Measurements from ENCODE around the gene DNAL4. TPM values are rescaled to one million over a fixed set of nuclear protein-coding genes. Genes with fewer than 3 reads are reported as not detected.
"Not testable (repeated sequence)": the region's sequence is repeated elsewhere in the genome, so short reads cannot be mapped to it uniquely, and the experiment has no call there.

DNAL4 gene
- polyA plus RNA-seq, 4 donors = 15.7 to 37.8 (median 33.1) TPM

- no peak for DNase-seq (ENCODE audit: low read depth in 4 of 4, low spot score in 3 of 4)
Observed at GRCh38 chr22:38828191-38828590, 34.2 kb upstream of the DNAL4 start.

DNA sequence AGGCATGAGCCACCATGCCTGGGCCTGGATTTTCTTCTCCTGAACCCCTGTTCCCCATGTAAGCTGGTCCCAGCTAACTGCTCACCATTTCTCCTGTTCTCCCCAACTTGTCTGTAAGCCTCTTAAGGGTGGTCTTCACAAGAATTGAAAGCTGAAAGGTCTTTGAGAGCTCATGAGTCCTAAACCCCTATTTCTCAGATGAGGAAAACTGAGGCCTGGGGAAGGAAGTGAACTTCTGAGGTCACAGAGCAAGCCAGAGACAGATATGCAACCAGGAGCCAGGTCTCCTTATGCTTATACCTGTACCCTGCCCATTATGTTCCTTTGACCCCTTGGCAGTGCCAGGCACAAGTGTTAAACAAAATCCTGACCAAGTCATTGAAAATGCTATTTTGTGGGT, 33.6 kb upstream of the DNAL4 start:
- no peak for DNase-seq (ENCODE audit: low read depth in 4 of 4, low spot score in 3 of 4)

DNA sequence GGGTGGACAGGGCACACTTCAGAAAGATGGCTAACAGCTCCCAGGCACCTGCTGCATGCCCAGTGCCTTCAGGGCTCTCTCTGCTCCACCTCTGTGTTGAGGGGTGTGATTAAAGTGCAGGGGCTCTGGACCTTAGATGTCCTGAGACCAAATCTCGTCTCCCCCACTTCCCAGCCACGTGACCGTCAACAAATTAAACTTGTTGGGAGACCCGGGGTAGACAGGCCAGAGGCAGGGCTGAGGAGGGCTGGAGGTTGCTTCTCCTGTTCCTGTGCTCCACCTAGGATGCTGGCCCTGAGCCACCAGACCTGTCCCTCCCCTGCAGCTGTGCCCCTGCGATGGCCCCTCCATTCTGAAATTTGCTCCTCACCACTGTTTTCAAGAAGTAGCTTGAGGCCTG, 32.9 kb upstream of the DNAL4 start:
- DNase-seq (ENCODE audit: low read depth in 4 of 4, low spot score in 3 of 4) = no peak

GRCh38 chr22:38826386-38826785, 32.4 kb upstream of the DNAL4 start:
- no peak for DNase-seq (ENCODE audit: low read depth in 4 of 4, low spot score in 3 of 4)

DNA sequence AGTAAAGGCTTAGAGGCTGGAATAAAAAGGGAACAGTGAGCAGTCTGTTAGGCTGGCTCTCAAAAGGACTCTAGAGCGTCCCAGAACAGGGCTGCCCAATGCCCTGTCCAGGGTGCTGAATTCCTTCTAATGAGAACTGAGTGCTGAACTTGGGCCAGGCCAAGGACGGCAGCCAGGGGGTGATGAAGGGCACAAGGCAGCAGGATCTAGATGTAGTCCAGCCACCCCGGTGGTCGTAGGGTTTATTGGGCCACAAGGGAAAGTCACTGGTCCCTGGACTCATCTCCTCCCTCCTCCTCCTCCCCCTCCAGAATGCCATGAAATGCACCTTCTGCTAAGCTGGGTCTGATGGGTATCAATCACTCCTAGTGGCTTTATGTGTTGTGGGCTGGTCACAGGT, 30.6 kb upstream of the DNAL4 start:
- DNase-seq (ENCODE audit: low read depth in 4 of 4, low spot score in 3 of 4) = peak; percentile 66 to 85 (median 74)

DNA sequence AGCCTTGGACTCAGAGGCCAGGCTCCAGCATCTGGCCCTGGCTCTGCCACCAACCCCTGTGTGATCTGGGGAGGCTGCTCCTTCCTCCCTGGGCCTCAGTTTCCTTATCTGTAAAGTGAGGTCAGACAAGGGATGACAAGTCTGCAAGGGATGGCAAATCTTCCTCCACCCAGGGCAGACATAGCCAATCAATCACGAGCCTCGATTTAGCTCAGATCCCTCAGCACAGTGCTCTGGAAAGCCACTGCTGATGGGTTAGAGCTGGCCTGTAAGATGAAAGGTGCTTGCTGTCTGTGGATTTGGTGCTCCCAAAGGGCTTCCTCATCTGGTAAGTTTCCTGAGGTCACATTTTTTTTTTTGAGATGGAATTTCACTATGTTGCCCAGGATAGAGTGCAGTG, 29.7 kb upstream of the DNAL4 start:
- DNase-seq (ENCODE audit: low read depth in 4 of 4, low spot score in 3 of 4) = no peak

DNA sequence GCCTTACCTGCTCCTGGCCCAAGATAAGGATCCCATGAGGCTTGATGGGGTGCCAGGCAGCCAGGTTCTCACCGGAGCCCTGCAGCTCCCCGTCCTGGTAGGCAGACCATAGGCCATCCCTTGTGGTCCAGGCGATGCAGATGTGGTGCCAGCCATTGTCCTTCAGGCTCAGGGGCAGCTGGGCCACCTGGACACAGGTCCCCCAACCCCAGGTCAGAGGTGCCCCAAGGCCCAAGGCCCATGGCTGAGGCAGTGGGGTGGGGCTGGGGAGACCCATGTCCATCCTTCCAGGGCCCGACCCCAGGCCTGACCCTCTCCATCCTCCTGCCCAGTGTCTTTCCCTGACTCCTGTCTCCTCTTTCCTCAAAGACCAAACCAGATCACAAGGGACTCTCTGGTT, 29.1 kb upstream of the DNAL4 start:
- no peak for DNase-seq (ENCODE audit: low read depth in 4 of 4, low spot score in 3 of 4)

- DNase-seq (ENCODE audit: low read depth in 4 of 4, low spot score in 3 of 4) = no peak
Observed at GRCh38 chr22:38820020-38820419, 26.1 kb upstream of the DNAL4 start.

DNA sequence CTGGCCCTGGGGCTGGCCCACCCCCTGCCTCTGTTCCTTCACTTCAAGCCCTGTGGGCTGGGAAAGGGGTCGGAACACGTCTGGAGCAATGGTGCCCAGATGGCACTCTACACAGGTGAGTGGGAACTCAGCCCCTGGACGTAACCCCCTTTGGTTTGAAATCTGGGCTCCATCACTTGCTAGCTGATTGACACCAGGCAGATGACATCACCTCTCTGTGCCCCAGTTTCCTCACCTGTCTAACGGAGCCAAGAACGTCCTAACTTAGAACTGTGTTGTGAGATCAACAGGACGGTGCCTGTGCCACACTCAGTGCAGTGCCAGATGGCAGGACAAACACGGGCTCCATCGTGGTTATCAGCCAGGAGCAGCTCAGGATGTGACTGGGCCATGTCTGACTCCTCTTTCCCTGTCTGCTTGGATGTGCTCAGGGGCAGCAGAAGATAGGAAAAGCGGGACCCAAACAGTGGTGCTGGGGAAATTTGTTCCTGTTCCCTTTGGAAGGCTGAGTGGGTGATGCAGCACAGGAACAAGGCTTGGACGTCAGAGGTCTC, 25.5 kb upstream of the DNAL4 start:
- no peak for DNase-seq (ENCODE audit: low read depth in 4 of 4, low spot score in 3 of 4)

GRCh38 chr22:38817196-38817595, 23.3 kb upstream of the DNAL4 start:
- DNase-seq (ENCODE audit: low read depth in 4 of 4, low spot score in 3 of 4) = no peak

DNA sequence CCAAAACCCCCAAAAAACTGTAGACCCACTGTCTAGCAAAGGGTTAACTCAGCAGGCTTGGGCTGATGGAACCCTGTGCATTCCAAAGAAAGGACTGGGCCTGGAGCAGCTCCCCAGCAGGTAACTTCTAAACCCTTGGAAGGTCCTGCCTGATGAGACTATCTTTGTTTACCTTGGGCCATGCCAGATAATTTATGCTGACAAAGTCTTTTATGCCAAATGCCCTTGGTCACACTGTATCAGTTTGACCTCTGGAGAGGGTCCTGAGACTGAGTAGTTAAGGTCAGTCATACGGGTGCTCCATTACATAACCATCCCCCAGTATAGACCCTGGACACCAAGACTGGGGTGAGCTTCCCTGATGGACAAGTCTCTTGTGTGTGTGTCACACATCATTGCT, 21.9 kb upstream of the DNAL4 start:
- no peak for DNase-seq (ENCODE audit: low read depth in 4 of 4, low spot score in 3 of 4)

DNA sequence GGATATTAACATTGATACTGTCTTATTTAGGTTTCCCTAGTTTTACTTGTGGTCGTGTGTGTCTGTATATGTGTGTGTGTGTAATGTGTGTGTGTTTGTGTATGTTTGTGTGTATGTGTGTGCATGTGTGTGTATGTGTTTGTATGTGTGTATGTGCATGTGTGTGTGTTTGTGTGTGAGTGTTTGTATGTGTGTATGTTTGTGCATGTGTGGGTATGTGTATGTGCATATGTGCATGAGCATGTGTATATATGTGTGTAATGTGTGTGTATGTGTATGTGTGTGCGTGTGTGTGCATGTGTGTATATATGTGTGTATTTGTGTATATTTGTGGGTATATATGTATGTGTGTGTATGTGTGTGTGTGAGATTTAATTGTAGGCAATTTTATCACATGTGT, 17.3 kb upstream of the DNAL4 start:
- DNase-seq (ENCODE audit: low read depth in 4 of 4, low spot score in 3 of 4) = no peak

GRCh38 chr22:38805041-38805593, 11.2 kb upstream of the DNAL4 start:
- not testable (repeated sequence) for DNase-seq (ENCODE audit: low read depth in 4 of 4, low spot score in 3 of 4)

DNA sequence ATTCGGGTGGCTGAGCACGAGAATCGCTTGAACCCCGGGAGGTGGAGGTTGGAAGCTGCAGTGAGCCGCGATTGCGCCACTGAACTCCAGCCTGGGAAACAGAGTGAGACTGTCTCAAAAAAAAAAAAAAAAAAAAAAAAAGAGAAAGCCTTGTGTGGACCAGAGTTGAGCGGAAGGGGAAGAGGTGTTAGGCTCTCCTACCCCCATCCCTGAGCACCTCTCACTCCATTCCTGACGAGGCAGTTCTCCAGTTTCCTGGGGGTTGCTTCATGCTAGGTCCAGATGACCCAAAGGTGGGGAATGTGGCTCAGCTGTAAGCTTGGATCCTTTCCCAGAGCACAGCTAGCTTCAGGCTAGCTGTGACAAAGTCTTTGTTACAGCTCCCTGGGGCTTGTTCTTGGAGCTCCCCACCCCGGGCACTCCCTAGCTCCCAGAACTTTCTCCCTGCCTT, 8.8 kb upstream of the DNAL4 start:
- no peak for DNase-seq (ENCODE audit: low read depth in 4 of 4, low spot score in 3 of 4)

DNA sequence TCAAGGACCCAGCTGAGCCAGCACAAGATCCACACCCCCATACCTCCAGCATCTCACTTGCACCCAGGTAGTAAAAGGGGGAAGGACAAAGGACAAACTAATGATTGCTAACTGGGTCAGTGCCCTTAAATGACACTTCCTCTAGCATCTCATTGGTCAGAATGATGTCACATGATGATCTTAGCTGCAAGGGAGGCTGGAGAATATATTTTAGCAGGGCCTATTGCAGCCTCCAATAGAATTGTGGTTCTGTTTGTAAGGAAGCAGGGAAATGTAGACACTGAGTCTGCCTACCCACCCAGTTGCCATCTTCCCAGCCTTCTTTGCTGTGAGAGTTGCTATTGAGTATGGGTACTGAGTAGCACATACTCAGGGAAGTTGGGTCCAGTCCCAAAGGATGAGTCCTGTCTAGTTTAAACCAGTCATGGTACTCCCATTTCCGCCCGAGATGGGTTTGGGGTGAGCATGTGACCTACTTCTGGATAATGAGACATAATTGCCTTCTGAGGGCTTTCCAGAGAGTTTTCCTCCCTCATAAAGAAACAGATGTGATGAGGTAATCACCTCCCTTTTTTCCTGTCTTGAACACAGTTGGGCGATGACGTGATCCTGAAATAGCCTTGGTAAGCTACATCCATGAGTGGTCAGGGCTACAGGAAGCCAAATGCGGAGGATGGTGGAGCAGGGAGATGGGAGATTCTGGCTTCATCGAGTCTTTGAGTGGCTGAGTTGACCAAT, 5.5 kb upstream of the DNAL4 start:
- DNase-seq (ENCODE audit: low read depth in 4 of 4, low spot score in 3 of 4) = no peak

GRCh38 chr22:38798496-38798895, 4.6 kb upstream of the DNAL4 start:
- DNase-seq (ENCODE audit: low read depth in 4 of 4, low spot score in 3 of 4) = no peak

GRCh38 chr22:38796262-38796957, 2.5 kb upstream of the DNAL4 start:
- no peak for DNase-seq (ENCODE audit: low read depth in 4 of 4, low spot score in 3 of 4)

DNA sequence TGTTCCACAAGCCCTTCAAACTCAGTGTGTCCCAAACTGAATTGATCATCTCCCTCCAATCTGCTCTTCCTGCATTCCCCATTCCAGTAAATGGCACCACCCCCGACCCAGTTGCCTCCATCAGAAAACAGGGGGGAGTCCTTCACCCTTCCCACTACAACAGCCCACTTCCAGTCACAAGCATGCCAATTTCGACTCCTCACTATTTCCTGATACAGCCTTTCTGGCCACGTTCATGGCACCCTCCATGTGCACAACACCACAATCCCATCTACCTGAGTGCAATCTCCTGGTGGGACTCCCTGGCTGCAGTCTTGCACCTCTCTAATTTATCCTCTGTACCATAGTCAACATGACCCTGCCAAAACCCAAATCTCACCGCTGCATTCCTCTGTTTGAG, 1.6 kb upstream of the DNAL4 start:
- DNase-seq (ENCODE audit: low read depth in 4 of 4, low spot score in 3 of 4) = no peak

DNA sequence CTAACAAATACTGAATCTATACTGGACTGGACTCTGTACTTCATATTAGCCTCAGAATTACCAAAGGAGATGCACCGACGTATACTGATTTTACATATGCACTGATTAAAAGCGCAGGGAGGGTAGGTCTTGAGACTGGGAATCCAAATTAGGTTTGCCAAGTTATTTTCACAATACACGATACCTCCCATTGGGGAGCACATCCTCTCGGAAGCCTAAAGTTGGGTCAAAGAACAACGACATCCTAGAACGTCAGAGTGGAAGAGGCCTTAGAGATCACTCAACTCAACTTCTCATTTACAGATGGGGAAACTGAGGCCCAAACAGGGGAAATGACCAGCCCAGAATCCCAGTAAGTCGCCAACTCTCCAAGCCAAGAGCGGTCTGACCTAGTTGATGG, 626 bp downstream of the DNAL4 start:
- no peak for DNase-seq (ENCODE audit: low read depth in 4 of 4, low spot score in 3 of 4)

DNA sequence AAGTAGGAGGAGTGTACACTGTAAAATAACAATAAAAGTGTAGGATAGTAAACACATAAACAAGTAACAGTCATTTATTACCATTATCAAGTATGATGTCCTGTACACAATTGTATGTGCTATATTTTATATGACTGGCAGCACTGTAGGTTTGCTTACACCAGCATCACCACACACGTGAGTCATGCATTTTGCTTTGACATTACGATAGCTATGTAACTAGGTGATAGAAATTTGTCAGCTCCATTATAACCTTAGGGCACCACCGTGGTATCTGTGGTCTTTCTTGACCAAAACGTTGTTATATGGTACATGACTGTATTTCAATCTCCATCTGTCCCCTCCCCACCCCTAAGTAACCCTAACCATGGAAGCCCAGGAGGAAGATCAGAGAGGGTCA, 1.1 kb downstream of the DNAL4 start:
- no peak for DNase-seq (ENCODE audit: low read depth in 4 of 4, low spot score in 3 of 4)

DNA sequence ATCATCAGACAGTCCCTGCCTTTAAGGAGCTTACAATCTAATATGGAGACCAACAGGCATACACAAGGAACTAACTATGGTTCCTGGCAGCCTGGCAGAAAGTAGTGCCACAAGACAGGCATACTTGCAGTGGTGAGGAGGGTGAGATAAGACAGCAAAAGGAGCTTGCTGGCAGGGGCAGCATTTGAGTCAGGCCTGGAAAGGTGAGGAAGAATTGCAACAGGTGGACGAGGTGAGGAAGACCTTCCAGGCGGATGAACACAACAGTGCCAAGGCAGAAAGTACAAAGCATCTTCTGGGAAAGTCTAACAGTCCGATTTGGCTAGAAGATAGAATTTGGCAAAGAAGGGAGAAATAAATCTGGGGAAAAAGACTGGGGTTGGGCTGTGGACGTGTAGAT, 4.3 kb downstream of the DNAL4 start:
- DNase-seq (ENCODE audit: low read depth in 4 of 4, low spot score in 3 of 4) = no peak

- no peak for DNase-seq (ENCODE audit: low read depth in 4 of 4, low spot score in 3 of 4)
Observed at GRCh38 chr22:38788846-38789245, 5.1 kb downstream of the DNAL4 start.

All from left renal pelvis (tissue), 4 donors.